Measurements from ENCODE around the gene DDX42. TPM values are rescaled to one million over a fixed set of nuclear protein-coding genes. Genes with fewer than 3 reads are reported as not detected.
"Not testable (repeated sequence)": the region's sequence is repeated elsewhere in the genome, so short reads cannot be mapped to it uniquely, and the experiment has no call there.

DDX42 gene
- polyA plus RNA-seq, 1 experiment = 141 TPM

DNA sequence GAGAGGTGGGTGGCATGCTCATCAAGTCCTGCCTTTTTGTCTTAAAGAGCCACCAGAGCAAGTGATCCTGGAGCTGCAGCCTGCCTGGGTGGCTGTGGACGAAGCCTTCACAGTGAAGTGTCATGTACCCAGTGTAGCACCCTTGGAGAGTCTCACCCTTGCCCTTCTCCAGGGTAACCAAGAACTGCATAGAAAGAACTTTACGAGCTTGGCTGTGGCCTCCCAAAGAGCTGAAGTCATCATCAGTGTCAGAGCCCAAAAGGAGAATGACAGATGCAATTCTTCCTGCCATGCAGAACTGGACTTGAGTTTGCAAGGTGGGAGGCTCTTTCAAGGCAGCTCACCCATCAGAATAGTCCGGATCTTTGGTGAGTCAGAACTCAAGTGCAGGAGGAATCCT lies 85.3 kb downstream of the DDX42 start:
- peaks cover 13% of the 10 kb centered on the region for H3K27me3 ChIP-seq (ENCODE audit: control insufficient read depth, insufficient read depth, low read length)
- TF ChIP-seq, protein P1, sequence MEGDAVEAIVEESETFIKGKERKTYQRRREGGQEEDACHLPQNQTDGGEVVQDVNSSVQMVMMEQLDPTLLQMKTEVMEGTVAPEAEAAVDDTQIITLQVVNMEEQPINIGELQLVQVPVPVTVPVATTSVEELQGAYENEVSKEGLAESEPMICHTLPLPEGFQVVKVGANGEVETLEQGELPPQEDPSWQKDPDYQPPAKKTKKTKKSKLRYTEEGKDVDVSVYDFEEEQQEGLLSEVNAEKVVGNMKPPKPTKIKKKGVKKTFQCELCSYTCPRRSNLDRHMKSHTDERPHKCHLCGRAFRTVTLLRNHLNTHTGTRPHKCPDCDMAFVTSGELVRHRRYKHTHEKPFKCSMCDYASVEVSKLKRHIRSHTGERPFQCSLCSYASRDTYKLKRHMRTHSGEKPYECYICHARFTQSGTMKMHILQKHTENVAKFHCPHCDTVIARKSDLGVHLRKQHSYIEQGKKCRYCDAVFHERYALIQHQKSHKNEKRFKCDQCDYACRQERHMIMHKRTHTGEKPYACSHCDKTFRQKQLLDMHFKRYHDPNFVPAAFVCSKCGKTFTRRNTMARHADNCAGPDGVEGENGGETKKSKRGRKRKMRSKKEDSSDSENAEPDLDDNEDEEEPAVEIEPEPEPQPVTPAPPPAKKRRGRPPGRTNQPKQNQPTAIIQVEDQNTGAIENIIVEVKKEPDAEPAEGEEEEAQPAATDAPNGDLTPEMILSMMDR (IDR thresholded peaks at IDR 0.05; ENCODE audit: low read depth, low read length) = no peak

DNA sequence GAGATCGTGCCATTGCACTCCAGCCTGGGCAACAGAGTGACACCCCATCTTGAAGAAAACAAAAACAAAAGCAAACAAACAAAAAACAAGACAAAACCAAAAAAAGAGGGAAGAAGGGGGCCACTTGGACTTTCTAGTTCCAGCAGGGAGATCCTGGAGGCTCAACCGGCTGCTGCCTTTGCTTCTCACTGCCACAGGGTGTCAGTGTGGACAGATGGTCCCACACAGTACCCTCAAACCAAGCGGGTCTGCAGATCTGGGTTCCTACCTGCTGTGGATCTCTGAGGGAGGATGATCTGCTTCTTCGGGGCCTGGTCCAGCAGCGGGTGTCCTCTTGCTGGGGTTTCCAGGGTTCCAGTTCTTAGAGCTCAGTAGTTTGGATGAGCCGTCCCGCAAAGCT lies 92.7 kb downstream of the DDX42 start:
- DNase-seq (ENCODE audit: low read depth, low spot score); H3K4me3 ChIP-seq (ENCODE audit: low read depth, low read length); H3K27ac ChIP-seq (ENCODE audit: low read depth, low read length); POLR2A ChIA-PET; H3K27me3 ChIP-seq (ENCODE audit: control insufficient read depth, insufficient read depth, low read length); H3K9me3 ChIP-seq (ENCODE audit: control insufficient read depth, insufficient read depth, low read length): not testable (repeated sequence)
- CTCF ChIA-PET = interaction anchor here (0.6 to 1.8 kb wide), 9 partner anchors 9 to 230 kb away, joined by 3 to 14 read pairs (median 5); partner anchors contain the start of genes CSHL1 and GH2
- TF ChIP-seq, protein P1 (IDR thresholded peaks at IDR 0.05; ENCODE audit: low read depth, low read length) = peak; percentile 16; the same call in 1 of the 2 replicates

More for the DNA sequence above, 85.3 kb downstream of the DDX42 start:
- Histone ChIP-seq H3K27ac (ENCODE audit: low read depth, low read length) (no peak overlapping the region), H3K9me3 (ENCODE audit: control insufficient read depth, insufficient read depth, low read length) (no peaks in the 10 kb centered on the region), H3K4me3 (ENCODE audit: low read depth, low read length) (no peak overlapping the region)
- CTCF ChIA-PET = interaction anchor here (0.5 to 1.8 kb wide), 3 partner anchors 11 to 171 kb away, joined by 3 to 6 read pairs (median 4); no protein-coding TSS in a partner anchor
- DNase-seq (ENCODE audit: low read depth, low spot score) = no peak
- POLR2A ChIA-PET = no interaction called here

Other genes with a start within 250 kb of the DDX42 start
- gene DCAF7, start 223.7 kb upstream of the DDX42 start, polyA plus RNA-seq (2011; rRNA removed) = 50.4 and 52.7 TPM in 2 replicates
- 23.1 and 23.2 TPM in 2 replicates for gene TACO1, start 173.3 kb upstream of the DDX42 start, polyA plus RNA-seq (2011; rRNA removed)
- 14.9 and 15.3 TPM in 2 replicates for gene MAP3K3, start 151.8 kb upstream of the DDX42 start, polyA plus RNA-seq (2011; rRNA removed)
- 13.4 and 24.6 TPM in 2 replicates for gene LIMD2, start 74.0 kb upstream of the DDX42 start, polyA plus RNA-seq (2011; rRNA removed)
- 28.0 and 28.1 TPM in 2 replicates for gene STRADA, start 32.4 kb upstream of the DDX42 start, polyA plus RNA-seq (2011; rRNA removed)
- gene CCDC47, start 573 bp upstream of the DDX42 start, polyA plus RNA-seq (2011; rRNA removed) = 52.2 and 68.9 TPM in 2 replicates
- gene PSMC5, start 53.3 kb downstream of the DDX42 start, polyA plus RNA-seq (2011; rRNA removed) = 179 and 220 TPM in 2 replicates
- 54.2 and 58.4 TPM in 2 replicates for gene FTSJ3, start 53.5 kb downstream of the DDX42 start, polyA plus RNA-seq (2011; rRNA removed)
- 48.8 and 58.3 TPM in 2 replicates for gene SMARCD2, start 68.5 kb downstream of the DDX42 start, polyA plus RNA-seq (2011; rRNA removed)
- gene CSH2, start 99.5 kb downstream of the DDX42 start, polyA plus RNA-seq (2011; rRNA removed) = not detected in 2 replicates
- gene GH2, start 107.8 kb downstream of the DDX42 start, polyA plus RNA-seq (2011; rRNA removed) = not detected in 2 replicates
- gene CSH1, start 122.4 kb downstream of the DDX42 start, polyA plus RNA-seq (2011; rRNA removed) = not detected in 2 replicates
- gene CSHL1, start 137.1 kb downstream of the DDX42 start, polyA plus RNA-seq (2011; rRNA removed) = not detected in 2 replicates
- gene GH1, start 144.7 kb downstream of the DDX42 start, polyA plus RNA-seq (2011; rRNA removed) = not detected in 2 replicates
- not detected in 2 replicates for gene CD79B, start 158.2 kb downstream of the DDX42 start, polyA plus RNA-seq (2011; rRNA removed)
- 0.01 TPM in 2 replicates for gene SCN4A, start 198.7 kb downstream of the DDX42 start, polyA plus RNA-seq (2011; rRNA removed)
- 0.15 and 0.19 TPM in 2 replicates for gene PRR29, start 224.2 kb downstream of the DDX42 start, polyA plus RNA-seq (2011; rRNA removed)
- 0.16 and 0.52 TPM in 2 replicates for gene ICAM2, start 246.5 kb downstream of the DDX42 start, polyA plus RNA-seq (2011; rRNA removed)